SK-N-SH (cell line): ENCODE results near the gene CSNK1E. TPM values are rescaled to one million over a fixed set of nuclear protein-coding genes. Genes with fewer than 3 reads are reported as not detected.

Experiments used
- CTCF ChIA-PET: fragments of 300-600, 350-600 bp; formaldehyde crosslinking; extraction: SDS; loops from one replicate; lab custom pipeline; 2021; lab: Yijun Ruan, JAX
- POLR2A ChIA-PET: fragments of 350-600 bp; sonication (Branson Sonifier 250); formaldehyde crosslinking; extraction: SDS; loops from one replicate; lab custom pipeline; 2020; ENCODE audit warnings: antibody characterized with exemption, inconsistent platforms; lab: Yijun Ruan, JAX
- DNase-seq: peaks from one replicate; pipeline ENCODE4 v3.0.0; 2012
- H2AFZ ChIP-seq: fragments of 200-600 bp; sonication (generic); 2 replicates; pipeline ENCODE4 v1.8.1; 2016; ENCODE audit warnings: antibody characterized with exemption, mild to moderate bottlenecking, low read depth
- H3F3A ChIP-seq: fragments of 200-600 bp; sonication (generic); replicated peaks from 2 replicates; pipeline ENCODE3; 2016; ENCODE audit warnings: antibody characterized with exemption, mild to moderate bottlenecking; ENCODE audit not compliant: insufficient read depth
- H3K27ac ChIP-seq, 2 experiments: fragments of 200-500 bp in 1 of 2; fragments of 200-600 bp in 1 of 2; sonication (Bioruptor generic) in 1 of 2; sonication (generic), shearing (Covaris generic) in 1 of 2; 2 replicates each; pipeline versions ENCODE4 v1.5.1 to v1.6.1; 2014 to 2016; ENCODE audit warnings: low read depth in 2 of 2, inconsistent platforms in 1 of 2, low read length in 1 of 2, mild to moderate bottlenecking in 1 of 2, mixed read lengths in 1 of 2
- H3K27me3 ChIP-seq: fragments of 200-600 bp; sonication (generic), shearing (Covaris generic); 2 replicates; pipeline ENCODE4 v1.6.1; 2016; ENCODE audit warnings: mixed run types; ENCODE audit not compliant: insufficient read depth
- H3K36me3 ChIP-seq, 2 experiments: fragments of 200-500 bp in 1 of 2; fragments of 200-600 bp in 1 of 2; sonication (Bioruptor generic) in 1 of 2; sonication (generic) in 1 of 2; replicated peaks in 1 of 2; 2 replicates each; pipeline versions ENCODE3 to v1.5.1; 2014 to 2016; ENCODE audit warnings: low read length in 1 of 2, mild to moderate bottlenecking in 1 of 2; ENCODE audit not compliant: insufficient read depth in 2 of 2, control insufficient read depth in 1 of 2
- H3K4me1 ChIP-seq, 2 experiments: fragments of 200-500 bp in 1 of 2; fragments of 200-600 bp in 1 of 2; sonication (Bioruptor generic) in 1 of 2; sonication (generic), shearing (Covaris generic) in 1 of 2; 2 replicates each; pipeline versions ENCODE4 v1.5.1 to v1.6.1; 2014 to 2016; ENCODE audit warnings: low read depth in 1 of 2, low read length in 1 of 2, mixed run types in 1 of 2; ENCODE audit not compliant: insufficient read depth in 2 of 2, control insufficient read depth in 1 of 2
- H3K4me2 ChIP-seq: fragments of 200-600 bp; sonication (generic), shearing (Covaris generic); 2 replicates; pipeline ENCODE4 v1.6.1; 2017; ENCODE audit warnings: mixed run types
- H3K4me3 ChIP-seq, 2 experiments: fragments of 200-500 bp in 1 of 2; fragments of 200-600 bp in 1 of 2; sonication (Bioruptor generic) in 1 of 2; sonication (generic), shearing (Covaris generic) in 1 of 2; 2 replicates each; pipeline versions ENCODE4 v1.5.1 to v1.8.1; 2014 to 2016; ENCODE audit warnings: low read depth in 2 of 2, inconsistent platforms in 1 of 2, low read length in 1 of 2, mild to moderate bottlenecking in 1 of 2, mixed read lengths in 1 of 2, moderate library complexity in 1 of 2
- H3K79me2 ChIP-seq: fragments of 200-600 bp; sonication (generic); 2 replicates; pipeline ENCODE4 v1.8.1; 2017; ENCODE audit warnings: mild to moderate bottlenecking; ENCODE audit not compliant: insufficient read depth
- H3K9ac ChIP-seq: fragments of 200-600 bp; sonication (generic); 2 replicates; pipeline ENCODE4 v1.6.1; 2017; ENCODE audit warnings: mixed run types
- H3K9me2 ChIP-seq: fragments of 200-600 bp; sonication (generic); 2 replicates; pipeline ENCODE4 v1.6.1; 2017; ENCODE audit warnings: mixed run types
- H3K9me3 ChIP-seq: fragments of 200-600 bp; sonication (generic); 2 replicates; pipeline ENCODE4 v1.6.1; 2017; ENCODE audit warnings: mixed run types, mild to moderate bottlenecking, moderate library complexity
- H4K20me1 ChIP-seq: fragments of 200-600 bp; sonication (generic); 2 replicates; pipeline ENCODE4 v1.6.1; 2017; ENCODE audit warnings: mild to moderate bottlenecking, mixed run types; ENCODE audit not compliant: insufficient read depth
- CHD2 ChIP-seq: fragments of 150-350 bp; IDR thresholded peaks from 2 replicates; pipeline ENCODE4 v1.6.1; 2018; ENCODE audit warnings: low read length; ENCODE audit not compliant: partially characterized antibody
- CTCF ChIP-seq: fragments of 200-600 bp; sonication (generic); IDR thresholded peaks from 2 replicates; pipeline ENCODE4 v1.6.1; 2017; ENCODE audit warnings: antibody characterized with exemption, mild to moderate bottlenecking, moderate library complexity
- ELF1 ChIP-seq: IDR thresholded peaks from 2 replicates; pipeline ENCODE4 v1.4.0; 2012
- EZH2phosphoT487 ChIP-seq: fragments of 200-600 bp; sonication (generic); IDR thresholded peaks from 2 replicates; pipeline ENCODE4 v1.6.1; 2017; ENCODE audit warnings: low read depth, mixed run types, mild to moderate bottlenecking, antibody characterized with exemption, moderate library complexity, borderline replicate concordance
- FOXJ3 ChIP-seq: sonication (generic); formaldehyde crosslinking; IDR thresholded peaks from 2 replicates; pipeline ENCODE4 v1.5.1; 2020; ENCODE audit warnings: mild to moderate bottlenecking, missing genetic modification reagents
- GABPA ChIP-seq: IDR thresholded peaks from 2 replicates; pipeline ENCODE4 v1.4.0; 2012; ENCODE audit warnings: low read depth, mild to moderate bottlenecking
- GATA2 ChIP-seq: sonication (generic); formaldehyde crosslinking; IDR thresholded peaks from 2 replicates; pipeline ENCODE4 v1.5.0; 2020; ENCODE audit warnings: mild to moderate bottlenecking, missing genetic modification reagents
- JUND ChIP-seq: IDR thresholded peaks from 2 replicates; pipeline ENCODE4 v1.4.0; 2012
- MEF2A ChIP-seq: IDR thresholded peaks from 2 replicates; pipeline ENCODE4 v1.4.0; 2012; ENCODE audit warnings: low read depth, borderline replicate concordance
- NFIC ChIP-seq: IDR thresholded peaks from 2 replicates; pipeline ENCODE4 v1.4.0; 2012; ENCODE audit warnings: borderline replicate concordance
- NRF1 ChIP-seq: IDR thresholded peaks from 2 replicates; pipeline ENCODE4 v1.6.1; 2012; ENCODE audit warnings: low read depth, mild to moderate bottlenecking, low read length
- RAD21 ChIP-seq: IDR thresholded peaks from 2 replicates; pipeline ENCODE4 v1.6.1; 2012; ENCODE audit warnings: mild to moderate bottlenecking, low read length
- RCOR1 ChIP-seq: fragments of 150-350 bp; IDR thresholded peaks from 2 replicates; pipeline ENCODE4 v1.6.1; 2017; ENCODE audit warnings: antibody characterized with exemption, low read length
- RFX5 ChIP-seq: IDR thresholded peaks from 2 replicates; pipeline ENCODE4 v1.6.1; 2012; ENCODE audit warnings: mild to moderate bottlenecking, improper control_type of control experiment, low read length
- SIN3A ChIP-seq: IDR thresholded peaks from 2 replicates; pipeline ENCODE4 v1.6.1; 2012; ENCODE audit warnings: low read depth, mild to moderate bottlenecking, low read length, moderate library complexity, borderline replicate concordance
- TAF1 ChIP-seq: IDR thresholded peaks from 2 replicates; pipeline ENCODE4 v1.6.1; 2012; ENCODE audit warnings: low read depth, mild to moderate bottlenecking, low read length, moderate library complexity, borderline replicate concordance
- TCF12 ChIP-seq: IDR thresholded peaks from 2 replicates; pipeline ENCODE4 v1.4.0; 2012
- YY1 ChIP-seq: IDR thresholded peaks from 2 replicates; pipeline ENCODE4 v1.4.0; 2012; ENCODE audit warnings: low read depth, mild to moderate bottlenecking
- WGBS: methylation state at CpG from one replicate; pipeline ENCODE4 v1.1.6; 2017; ENCODE audit warnings: low lambda C conversion rate; 5-methylcytosine and 5-hydroxymethylcytosine counted together
- polyA plus RNA-seq, 3 experiments: library from polyadenylated mRNA; depleted of rRNA; stranded (reverse); fragments of >200 nt; gene quantifications; 2 replicates each; pipeline ENCODE4 v1.2.3, GENCODE V29; 2012
- TF ChIP-seq, protein P1 (sequence below): IDR thresholded peaks from 2 replicates; pipeline ENCODE4 v1.6.1; 2012; ENCODE audit warnings: mild to moderate bottlenecking, low read depth, low read length, moderate library complexity
- TF ChIP-seq, protein P2 (sequence below): IDR thresholded peaks from 2 replicates; pipeline ENCODE4; 2012
- TF ChIP-seq, protein P3 (sequence below): IDR thresholded peaks from 2 replicates; pipeline ENCODE4 v1.4.0; 2012; ENCODE audit warnings: low read depth
- TF ChIP-seq, protein P4 (sequence below): fragments of 150-350 bp; IDR thresholded peaks from 2 replicates; pipeline ENCODE4 v1.6.1; 2016; ENCODE audit warnings: mild to moderate bottlenecking, low read depth, low read length
- TF ChIP-seq, protein P5 (sequence below): fragments of 150-350 bp; IDR thresholded peaks from 2 replicates; pipeline ENCODE4 v1.6.1; 2017; ENCODE audit warnings: antibody characterized with exemption, low read length, low read depth, borderline replicate concordance

Gene CSNK1E
- polyA plus RNA-seq, 1 of the 3 experiments (the other 2 are of a cell fraction), result 130 TPM

DNA sequence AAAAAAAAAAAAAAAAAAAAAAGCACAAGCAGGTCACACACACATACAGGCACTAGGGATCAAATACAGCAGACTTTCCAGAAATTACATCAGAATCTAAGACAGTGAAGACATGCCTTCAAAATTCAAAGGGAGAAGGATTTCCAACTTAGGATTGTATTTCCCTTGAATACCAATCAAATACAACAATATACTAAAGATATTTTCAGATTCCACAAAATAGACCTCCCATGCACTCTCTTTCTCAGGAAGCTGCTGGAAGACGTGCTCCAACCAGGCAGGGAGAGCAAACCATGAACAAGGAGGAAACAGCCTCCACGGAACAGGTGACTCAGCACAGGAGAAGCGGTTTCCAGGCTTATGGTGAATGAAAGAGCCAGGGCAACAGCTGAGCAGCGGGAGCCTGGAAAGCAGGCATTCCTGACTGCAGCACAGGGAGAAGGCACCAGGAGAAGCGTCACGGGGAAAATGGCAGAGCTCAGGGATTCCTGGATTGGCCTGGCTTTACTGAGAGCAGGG, 76.4 kb downstream of the CSNK1E start:
- Histone ChIP-seq H3K9ac (peak overlapping the region; percentile 25; the same call in 1 of the 2 replicates), H3F3A (peaks cover 11% of the 10 kb centered on the region), H3K4me3 (no peak overlapping the region), H3K27ac (peak overlapping the region in 1 of 2 experiments; percentile 92; a peak in 2 of 4 replicates), H3K9me2 (no peaks in the 10 kb centered on the region), H3K79me2 (peaks cover 6% of the 10 kb centered on the region), H3K4me1 (peaks cover 16 to 24% of the 10 kb centered on the region in 2 experiments; a peak in 2 of 4 replicates), H4K20me1 (no peaks in the 10 kb centered on the region), H3K27me3 (no peaks in the 10 kb centered on the region), H3K36me3 (peaks cover 0 to 3% of the 10 kb centered on the region in 2 experiments), H3K4me2 (peak overlapping the region; percentile 37; the same call in 1 of the 2 replicates), H2AFZ (0 out of 2 replicates have a peak overlapping the region, but pooled peaks have one; percentile 35), H3K9me3 (no peaks in the 10 kb centered on the region)
- WGBS, result 25% methylated on average over 6 of the region's 6 CpGs
- no peak for DNase-seq
- CTCF ChIA-PET, result no interaction called here
- POLR2A ChIA-PET, result no interaction called here
- TF ChIP-seq, protein P1, sequence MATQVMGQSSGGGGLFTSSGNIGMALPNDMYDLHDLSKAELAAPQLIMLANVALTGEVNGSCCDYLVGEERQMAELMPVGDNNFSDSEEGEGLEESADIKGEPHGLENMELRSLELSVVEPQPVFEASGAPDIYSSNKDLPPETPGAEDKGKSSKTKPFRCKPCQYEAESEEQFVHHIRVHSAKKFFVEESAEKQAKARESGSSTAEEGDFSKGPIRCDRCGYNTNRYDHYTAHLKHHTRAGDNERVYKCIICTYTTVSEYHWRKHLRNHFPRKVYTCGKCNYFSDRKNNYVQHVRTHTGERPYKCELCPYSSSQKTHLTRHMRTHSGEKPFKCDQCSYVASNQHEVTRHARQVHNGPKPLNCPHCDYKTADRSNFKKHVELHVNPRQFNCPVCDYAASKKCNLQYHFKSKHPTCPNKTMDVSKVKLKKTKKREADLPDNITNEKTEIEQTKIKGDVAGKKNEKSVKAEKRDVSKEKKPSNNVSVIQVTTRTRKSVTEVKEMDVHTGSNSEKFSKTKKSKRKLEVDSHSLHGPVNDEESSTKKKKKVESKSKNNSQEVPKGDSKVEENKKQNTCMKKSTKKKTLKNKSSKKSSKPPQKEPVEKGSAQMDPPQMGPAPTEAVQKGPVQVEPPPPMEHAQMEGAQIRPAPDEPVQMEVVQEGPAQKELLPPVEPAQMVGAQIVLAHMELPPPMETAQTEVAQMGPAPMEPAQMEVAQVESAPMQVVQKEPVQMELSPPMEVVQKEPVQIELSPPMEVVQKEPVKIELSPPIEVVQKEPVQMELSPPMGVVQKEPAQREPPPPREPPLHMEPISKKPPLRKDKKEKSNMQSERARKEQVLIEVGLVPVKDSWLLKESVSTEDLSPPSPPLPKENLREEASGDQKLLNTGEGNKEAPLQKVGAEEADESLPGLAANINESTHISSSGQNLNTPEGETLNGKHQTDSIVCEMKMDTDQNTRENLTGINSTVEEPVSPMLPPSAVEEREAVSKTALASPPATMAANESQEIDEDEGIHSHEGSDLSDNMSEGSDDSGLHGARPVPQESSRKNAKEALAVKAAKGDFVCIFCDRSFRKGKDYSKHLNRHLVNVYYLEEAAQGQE, result no peak
- TF ChIP-seq, protein P2, sequence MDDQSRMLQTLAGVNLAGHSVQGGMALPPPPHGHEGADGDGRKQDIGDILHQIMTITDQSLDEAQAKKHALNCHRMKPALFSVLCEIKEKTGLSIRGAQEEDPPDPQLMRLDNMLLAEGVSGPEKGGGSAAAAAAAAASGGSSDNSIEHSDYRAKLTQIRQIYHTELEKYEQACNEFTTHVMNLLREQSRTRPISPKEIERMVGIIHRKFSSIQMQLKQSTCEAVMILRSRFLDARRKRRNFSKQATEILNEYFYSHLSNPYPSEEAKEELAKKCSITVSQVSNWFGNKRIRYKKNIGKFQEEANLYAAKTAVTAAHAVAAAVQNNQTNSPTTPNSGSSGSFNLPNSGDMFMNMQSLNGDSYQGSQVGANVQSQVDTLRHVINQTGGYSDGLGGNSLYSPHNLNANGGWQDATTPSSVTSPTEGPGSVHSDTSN, result no peak
- TF ChIP-seq FOXJ3 (CRISPR knock-in tag), result no peak
- TF ChIP-seq RAD21, result no peak
- TF ChIP-seq JUND, result peak; percentile 40
- TF ChIP-seq TCF12, result peak; percentile 49; the same call in 1 of the 2 replicates
- TF ChIP-seq ELF1, result no peak
- peak; percentile 30; the same call in 1 of the 2 replicates for TF ChIP-seq YY1
- no peak for TF ChIP-seq RFX5
- TF ChIP-seq NFIC, result no peak
- TF ChIP-seq CTCF, result no peak
- no peak for TF ChIP-seq RCOR1
- no peak for TF ChIP-seq EZH2phosphoT487
- TF ChIP-seq MEF2A, result no peak
- no peak for TF ChIP-seq TAF1
- no peak for TF ChIP-seq GATA2 (CRISPR knock-in tag)
- TF ChIP-seq, protein P3, sequence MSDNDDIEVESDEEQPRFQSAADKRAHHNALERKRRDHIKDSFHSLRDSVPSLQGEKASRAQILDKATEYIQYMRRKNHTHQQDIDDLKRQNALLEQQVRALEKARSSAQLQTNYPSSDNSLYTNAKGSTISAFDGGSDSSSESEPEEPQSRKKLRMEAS, result 0 out of 2 replicates have a peak, but pooled peaks have one; percentile 47
- no peak for TF ChIP-seq CHD2
- 0 out of 2 replicates have a peak, but pooled peaks have one; percentile 32 for TF ChIP-seq SIN3A
- no peak for TF ChIP-seq NRF1
- TF ChIP-seq, protein P4, sequence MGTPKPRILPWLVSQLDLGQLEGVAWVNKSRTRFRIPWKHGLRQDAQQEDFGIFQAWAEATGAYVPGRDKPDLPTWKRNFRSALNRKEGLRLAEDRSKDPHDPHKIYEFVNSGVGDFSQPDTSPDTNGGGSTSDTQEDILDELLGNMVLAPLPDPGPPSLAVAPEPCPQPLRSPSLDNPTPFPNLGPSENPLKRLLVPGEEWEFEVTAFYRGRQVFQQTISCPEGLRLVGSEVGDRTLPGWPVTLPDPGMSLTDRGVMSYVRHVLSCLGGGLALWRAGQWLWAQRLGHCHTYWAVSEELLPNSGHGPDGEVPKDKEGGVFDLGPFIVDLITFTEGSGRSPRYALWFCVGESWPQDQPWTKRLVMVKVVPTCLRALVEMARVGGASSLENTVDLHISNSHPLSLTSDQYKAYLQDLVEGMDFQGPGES, result no peak
- TF ChIP-seq GABPA, result no peak
- TF ChIP-seq, protein P5, sequence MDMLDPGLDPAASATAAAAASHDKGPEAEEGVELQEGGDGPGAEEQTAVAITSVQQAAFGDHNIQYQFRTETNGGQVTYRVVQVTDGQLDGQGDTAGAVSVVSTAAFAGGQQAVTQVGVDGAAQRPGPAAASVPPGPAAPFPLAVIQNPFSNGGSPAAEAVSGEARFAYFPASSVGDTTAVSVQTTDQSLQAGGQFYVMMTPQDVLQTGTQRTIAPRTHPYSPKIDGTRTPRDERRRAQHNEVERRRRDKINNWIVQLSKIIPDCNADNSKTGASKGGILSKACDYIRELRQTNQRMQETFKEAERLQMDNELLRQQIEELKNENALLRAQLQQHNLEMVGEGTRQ, result no peak
